Upper lobe of right lung (tissue), 1 donor: Measurements from ENCODE around the gene TTBK1. TPM values are rescaled to one million over a fixed set of nuclear protein-coding genes. Genes with fewer than 3 reads are reported as not detected.

Experiments
- ATAC-seq: fragments of 200-7000 bp; cut with Tn5 transposase; one replicate; pipeline ENCODE4 v1.9.1; 2020; ENCODE audit warnings: mild to moderate bottlenecking, moderate library complexity
- DNase-seq: peaks from one replicate; pipeline ENCODE4 v3.0.0-alpha.2; 2020
- H3K27ac ChIP-seq: fragments of 200-600 bp; one replicate; pipeline ENCODE4 v1.8.0; 2022
- H3K27me3 ChIP-seq: fragments of 200-600 bp; one replicate; pipeline ENCODE4 v1.8.0; 2022; ENCODE audit warnings: mild to moderate bottlenecking
- H3K36me3 ChIP-seq: fragments of 200-600 bp; one replicate; pipeline ENCODE4 v1.8.0; 2022
- H3K4me1 ChIP-seq: fragments of 200-600 bp; one replicate; pipeline ENCODE4 v1.8.0; 2022
- H3K4me3 ChIP-seq: fragments of 200-600 bp; one replicate; pipeline ENCODE4 v1.8.0; 2022; ENCODE audit warnings: mild to moderate bottlenecking
- H3K9me3 ChIP-seq: fragments of 200-600 bp; one replicate; pipeline ENCODE4 v1.8.0; 2022
- CTCF ChIP-seq: fragments of 200-600 bp; IDR thresholded peaks from one replicate; pipeline ENCODE4 v1.8.0; 2022; ENCODE audit warnings: antibody characterized with exemption
- intact Hi-C: fragments of 100-400 bp; cut with DNase I; formaldehyde crosslinking; loops from one replicate; pipeline ENCODE4 v1.11.0; 2022
- total RNA-seq: library from RNA; stranded (reverse); fragmentation: NEBNext Ultra II Directional; extraction: Animal tissue kit (Norgen Biotek cat#: 25700); gene quantifications from one replicate; pipeline ENCODE4 v1.2.1, GENCODE V29; 2021
- donor health status: DM: no; HTN: yes; CAD: no; lungs with severe emphysema.

TTBK1 gene
- total RNA-seq, 1 donor from 2014 or later: 0.17 TPM

GRCh38 chr6:43250992-43251373 is 7.7 kb downstream of the TTBK1 start:
- Histone ChIP-seq H3K27me3 (peaks cover 8% of the 10 kb centered on the region), H3K9me3 (no peaks in the 10 kb centered on the region), H3K27ac (no peak overlapping the region), H3K4me1 (no peaks in the 10 kb centered on the region), H3K36me3 (no peaks in the 10 kb centered on the region), H3K4me3 (no peak overlapping the region)
- ATAC-seq: no peak
- TF ChIP-seq CTCF: no peak
- DNase-seq: no peak
- intact Hi-C loops: no loop called here

GRCh38 chr6:43253401-43253800 is 10.1 kb downstream of the TTBK1 start:
- intact Hi-C loops: no loop called here
- H3K27me3 ChIP-seq: peaks cover 8% of the 10 kb centered on the region
- no peak for DNase-seq
- ATAC-seq: no peak
- H3K4me3 ChIP-seq: no peak overlapping the region
- TF ChIP-seq CTCF: no peak
- no peaks in the 10 kb centered on the region for H3K4me1 ChIP-seq
- H3K36me3 ChIP-seq: no peaks in the 10 kb centered on the region
- H3K27ac ChIP-seq: no peak overlapping the region
- no peaks in the 10 kb centered on the region for H3K9me3 ChIP-seq

GRCh38 chr6:43254138-43254817 is 11.0 kb downstream of the TTBK1 start:
- ATAC-seq (no peak), DNase-seq (no peak)
- Histone ChIP-seq H3K4me1 (no peaks in the 10 kb centered on the region), H3K9me3 (no peaks in the 10 kb centered on the region), H3K4me3 (no peak overlapping the region), H3K27me3 (peaks cover 8% of the 10 kb centered on the region), H3K27ac (no peak overlapping the region), H3K36me3 (no peaks in the 10 kb centered on the region)
- no peak for TF ChIP-seq CTCF
- intact Hi-C loops: no loop called here

GRCh38 chr6:43254846-43255245 is 11.6 kb downstream of the TTBK1 start:
- no peaks in the 10 kb centered on the region for H3K4me1 ChIP-seq
- ATAC-seq (no peak), DNase-seq (no peak)
- TF ChIP-seq CTCF: no peak
- intact Hi-C loops: no loop called here
- H3K9me3 ChIP-seq: no peaks in the 10 kb centered on the region
- H3K36me3 ChIP-seq: no peaks in the 10 kb centered on the region
- H3K27ac ChIP-seq: no peak overlapping the region
- H3K27me3 ChIP-seq: peaks cover 8% of the 10 kb centered on the region
- H3K4me3 ChIP-seq: no peak overlapping the region

GRCh38 chr6:43255408-43256054 is 12.2 kb downstream of the TTBK1 start:
- ATAC-seq (no peak), DNase-seq (no peak)
- Histone ChIP-seq H3K4me1 (no peaks in the 10 kb centered on the region), H3K9me3 (no peaks in the 10 kb centered on the region), H3K4me3 (no peak overlapping the region), H3K36me3 (no peaks in the 10 kb centered on the region), H3K27ac (no peak overlapping the region), H3K27me3 (peaks cover 8% of the 10 kb centered on the region)
- intact Hi-C loops: no loop called here
- no peak for TF ChIP-seq CTCF
